IMR-90 (cell line): ENCODE measurements around the gene NPW. TPM values are rescaled to one million over a fixed set of nuclear protein-coding genes. Genes with fewer than 3 reads are reported as not detected.

Experiments used
- ATAC-seq: fragments of 200-7000 bp; cut with Tn5 transposase; 2 replicates; pipeline ENCODE4 v1.9.1; 2020; ENCODE audit warnings: low read depth, mild to moderate bottlenecking, moderate library complexity
- BruUV-seq: library from RNA; stranded (reverse); fragments of 400-500 nt; replicated peaks from 2 replicates; lab custom pipeline; 2021; lab: Mats Ljungman, UMichigan
- CTCF ChIA-PET: fragments of 300-600 bp; formaldehyde crosslinking; extraction: SDS; loops from one replicate; lab custom pipeline; 2021; ENCODE audit warnings: antibody characterized with exemption; lab: Yijun Ruan, JAX
- POLR2A ChIA-PET: fragments of 300-600 bp; sonication (Branson Sonifier 250); formaldehyde crosslinking; loops from one replicate; lab custom pipeline; 2022; ENCODE audit warnings: antibody characterized with exemption; ENCODE audit not compliant: unreplicated experiment; lab: Charles Lee
- DNase-seq: peaks from one replicate; pipeline ENCODE4 v3.0.0; 2013
- H2AFZ ChIP-seq: replicated peaks from 2 replicates; pipeline ENCODE3; 2013; ENCODE audit warnings: low read length, mild to moderate bottlenecking; ENCODE audit not compliant: poor library complexity
- H2AK5ac ChIP-seq: 2 replicates; pipeline ENCODE4 v1.6.1; 2013; ENCODE audit warnings: low read depth, low read length, inconsistent platforms
- H2AK9ac ChIP-seq: replicated peaks from 2 replicates; pipeline ENCODE3; 2013; ENCODE audit warnings: mild to moderate bottlenecking, low read depth, low read length, moderate library complexity; ENCODE audit not compliant: poor library complexity
- H2BK120ac ChIP-seq: 2 replicates; pipeline ENCODE4 v1.6.1; 2013; ENCODE audit warnings: low read depth, low read length, inconsistent platforms
- H2BK15ac ChIP-seq: 3 replicates; pipeline ENCODE4 v1.6.1; 2013; ENCODE audit warnings: low read depth, low read length, inconsistent platforms
- H2BK20ac ChIP-seq: 2 replicates; pipeline ENCODE4 v1.6.1; 2013; ENCODE audit warnings: low read depth, mild to moderate bottlenecking, inconsistent platforms, low read length, moderate library complexity
- H2BK5ac ChIP-seq: 2 replicates; pipeline ENCODE4 v1.6.1; 2013; ENCODE audit warnings: mild to moderate bottlenecking, low read depth, low read length, inconsistent platforms; ENCODE audit not compliant: poor library complexity, severe bottlenecking
- H3K14ac ChIP-seq: replicated peaks from 2 replicates; pipeline ENCODE4 v1.6.1; 2013; ENCODE audit warnings: low read depth, low read length, inconsistent platforms
- H3K18ac ChIP-seq: 2 replicates; pipeline ENCODE4 v1.6.1; 2013; ENCODE audit warnings: low read depth, low read length, control low read depth
- H3K23ac ChIP-seq: 2 replicates; pipeline ENCODE4 v1.6.1; 2013; ENCODE audit warnings: low read depth, low read length, inconsistent platforms
- H3K27ac ChIP-seq: 2 replicates; pipeline ENCODE4 v1.5.1; 2013; ENCODE audit warnings: mild to moderate bottlenecking, control low read depth, low read length; ENCODE audit not compliant: insufficient read depth
- H3K27me3 ChIP-seq: 2 replicates; pipeline ENCODE4 v1.6.1; 2013; ENCODE audit warnings: low read length; ENCODE audit not compliant: control insufficient read depth, insufficient read depth
- H3K36me3 ChIP-seq: 2 replicates; pipeline ENCODE4 v1.6.1; 2013; ENCODE audit warnings: low read length, mixed read lengths; ENCODE audit not compliant: control insufficient read depth, insufficient read depth
- H3K4ac ChIP-seq: 2 replicates; pipeline ENCODE4 v1.6.1; 2013; ENCODE audit warnings: low read depth, low read length, inconsistent platforms
- H3K4me1 ChIP-seq: 2 replicates; pipeline ENCODE4 v1.6.1; 2013; ENCODE audit warnings: low read length, mixed read lengths; ENCODE audit not compliant: control insufficient read depth, insufficient read depth
- H3K4me2 ChIP-seq: 2 replicates; pipeline ENCODE4 v1.6.1; 2013; ENCODE audit warnings: low read depth, mild to moderate bottlenecking, control low read depth, low read length, moderate library complexity
- H3K4me3 ChIP-seq: 2 replicates; pipeline ENCODE4 v1.5.1; 2013; ENCODE audit warnings: low read depth, mild to moderate bottlenecking, control low read depth, low read length, moderate library complexity; ENCODE audit not compliant: insufficient read depth
- H3K56ac ChIP-seq: 2 replicates; pipeline ENCODE4 v1.6.1; 2013; ENCODE audit warnings: low read length, inconsistent platforms; ENCODE audit not compliant: insufficient read depth; ENCODE audit errors: extremely low read depth
- H3K79me1 ChIP-seq, 2 experiments: 2 replicates each; pipeline ENCODE4 v1.6.1; 2013; ENCODE audit warnings: low read length in 2 of 2, inconsistent platforms in 1 of 2, low read depth in 1 of 2
- H3K9ac ChIP-seq: 2 replicates; pipeline ENCODE4 v1.6.1; 2013; ENCODE audit warnings: low read depth, low read length, control low read depth
- H3K9me1 ChIP-seq: 2 replicates; pipeline ENCODE4 v1.6.1; 2013; ENCODE audit warnings: low read length, inconsistent platforms; ENCODE audit not compliant: insufficient read depth
- H3K9me3 ChIP-seq: 2 replicates; pipeline ENCODE4 v1.6.1; 2013; ENCODE audit warnings: low read length; ENCODE audit not compliant: control insufficient read depth, insufficient read depth
- H4K20me1 ChIP-seq: 2 replicates; pipeline ENCODE4 v1.6.1; 2013; ENCODE audit warnings: low read length, inconsistent platforms; ENCODE audit not compliant: insufficient read depth
- H4K5ac ChIP-seq: 2 replicates; pipeline ENCODE4 v1.6.1; 2013; ENCODE audit warnings: mild to moderate bottlenecking, low read depth, low read length, control low read depth
- H4K8ac ChIP-seq, 2 experiments: 2 replicates each; pipeline ENCODE4 v1.6.1; 2013; ENCODE audit warnings: low read depth in 2 of 2, low read length in 2 of 2, control low read depth in 1 of 2, inconsistent platforms in 1 of 2
- H4K91ac ChIP-seq: 2 replicates; pipeline ENCODE4 v1.6.1; 2013; ENCODE audit warnings: low read depth, low read length, inconsistent platforms; ENCODE audit not compliant: insufficient read depth
- CEBPB ChIP-seq: IDR thresholded peaks from 2 replicates; pipeline ENCODE4 v1.6.1; 2012; ENCODE audit warnings: low read depth, low read length, improper control_type of control experiment
- USF2 ChIP-seq: fragments of 150-350 bp; IDR thresholded peaks from 2 replicates; pipeline ENCODE4 v1.6.1; 2017; ENCODE audit warnings: mild to moderate bottlenecking, antibody characterized with exemption, low read length, low read depth
- WGBS, 2 experiments: methylation state at CpG; one replicate each; pipeline versions ENCODE4 v1.1.5 to v1.1.7; 2013; ENCODE audit warnings: missing lambda C conversion rate in 2 of 2; ENCODE audit not compliant: insufficient read length in 1 of 2; ENCODE audit errors: extremely low coverage in 2 of 2; 5-methylcytosine and 5-hydroxymethylcytosine counted together
- dilution Hi-C: fragments of 300-500 bp; cut with HindIII; formaldehyde crosslinking; loops from one replicate; pipeline ENCODE4 v1.14.3; 2018; ENCODE audit warnings: low sequenced_read_pairs; ENCODE audit not compliant: unreplicated experiment
- in situ Hi-C: fragments of 300-500 bp; cut with MboI; formaldehyde crosslinking; loops from 3 replicates; pipeline ENCODE4 v1.14.3; 2019; ENCODE audit warnings: low sequenced_read_pairs, inconsistent platforms, mixed read lengths
- intact Hi-C: fragments of 100-400 bp; cut with micrococcal nuclease; formaldehyde crosslinking; loops from 2 replicates; pipeline ENCODE4 v1.10.0; 2022
- polyA plus RNA-seq, 3 experiments: library from polyadenylated mRNA; depleted of rRNA; stranded (reverse); fragments of >200 nt; gene quantifications; 2 replicates each; pipeline ENCODE4 v1.2.3, GENCODE V29; 2012; ENCODE audit warnings: low replicate concordance in 1 of 3
- total RNA-seq: library from RNA; depleted of rRNA; stranded (reverse); fragments of >200 nt; gene quantifications from 2 replicates; pipeline ENCODE4 v1.2.3, GENCODE V29; 2012

Gene NPW
- total and polyA plus RNA-seq, 2 of the 4 experiments (the other 2 are of a cell fraction), result 0.18 to 2.0 TPM

GRCh38 chr16:1974157-1975070, 45.2 kb upstream of the NPW start:
- Histone ChIP-seq H3K79me1 (peaks cover 9 to 36% of the 10 kb centered on the region in 2 experiments), H3K27me3 (no peaks in the 10 kb centered on the region; the same call in 1 of the 2 replicates), H3K56ac (no peak overlapping the region), H3K4me1 (peaks cover 6% of the 10 kb centered on the region), H2BK120ac (no peak overlapping the region), H2AK9ac (peak overlapping the region; percentile 81), H3K23ac (no peak overlapping the region), H3K9ac (no peak overlapping the region), H4K91ac (no peak overlapping the region), H3K18ac (no peak overlapping the region), H3K4me3 (no peak overlapping the region), H3K9me3 (no peaks in the 10 kb centered on the region), H3K36me3 (peaks cover 46% of the 10 kb centered on the region), H4K20me1 (no peaks in the 10 kb centered on the region; the same call in 1 of the 2 replicates), H2AFZ (no peak overlapping the region), H4K5ac (no peak overlapping the region), H3K14ac (no peak overlapping the region), H3K27ac (no peak overlapping the region), H4K8ac (no peak overlapping the region), H3K9me1 (peaks cover 3% of the 10 kb centered on the region; the same call in 1 of the 2 replicates), H2AK5ac (no peak overlapping the region), H2BK5ac (no peak overlapping the region), H2BK15ac (no peak overlapping the region), H3K4ac (no peak overlapping the region), H3K4me2 (no peak overlapping the region), H2BK20ac (no peak overlapping the region)
- no TSS peak for BruUV-seq
- in situ Hi-C loops, result no loop called here
- POLR2A ChIA-PET, result no interaction called here
- no peak for ATAC-seq
- dilution Hi-C loops, result no loop called here
- intact Hi-C loops, result no loop called here
- CTCF ChIA-PET, result no interaction called here
- 95% methylated on average over 13 of the region's 42 CpGs; no CpG with 5 or more reads in 1 of the 2 experiments for WGBS, 2 experiments
- DNase-seq, result no peak
- TF ChIP-seq CEBPB, result no peak
- TF ChIP-seq USF2, result no peak
